Ovary (tissue), 9 donors: ENCODE data around the gene FANCC. TPM values are rescaled to one million over a fixed set of nuclear protein-coding genes. Genes with fewer than 3 reads are reported as not detected.

Source experiments
- DNase-seq, 5 donors: peaks; one replicate each; pipeline ENCODE4 v3.0.0-alpha.2; 2019 to 2020
- H3K27ac ChIP-seq, 2 donors: fragments of 200-600 bp; one replicate each; pipeline versions ENCODE4 v1.5.1 to v1.8.0; 2019 to 2022
- H3K27me3 ChIP-seq: fragments of 200-600 bp; one replicate; pipeline ENCODE4 v1.8.0; 2022
- H3K36me3 ChIP-seq: fragments of 200-600 bp; sonication (generic); one replicate; pipeline ENCODE4 v1.5.1; 2019
- H3K4me1 ChIP-seq: one replicate; pipeline ENCODE4 v1.8.1; 2013; ENCODE audit warnings: mild to moderate bottlenecking, moderate library complexity; ENCODE audit not compliant: insufficient read depth
- H3K4me3 ChIP-seq: fragments of 200-600 bp; sonication (generic); one replicate; pipeline ENCODE4 v1.5.1; 2017
- H3K9me3 ChIP-seq, 2 donors: fragments of 200-600 bp in 1 of 2; sonication (generic) in 1 of 2; one replicate each; pipeline versions ENCODE4 v1.5.1 to v1.8.1; 2013 to 2019; ENCODE audit warnings: mild to moderate bottlenecking in 1 of 2, moderate library complexity in 1 of 2
- EP300 ChIP-seq: sonication (generic); formaldehyde crosslinking; IDR thresholded peaks from one replicate; pipeline ENCODE4 v1.6.1; 2017; ENCODE audit warnings: antibody characterized with exemption
- POLR2A ChIP-seq: fragments of 450-650 bp; IDR thresholded peaks from one replicate; pipeline ENCODE4 v1.6.1; 2017; ENCODE audit warnings: antibody characterized with exemption, mild to moderate bottlenecking, moderate library complexity
- WGBS, 3 donors: extraction: QIAGEN DNeasy Blood & Tissue Kit in 1 of 3; methylation state at CpG; one replicate each; pipeline versions ENCODE4 v1.1.5 to v1.1.7; 2013 to 2017; 5-methylcytosine and 5-hydroxymethylcytosine counted together
- intact Hi-C, 4 donors: fragments of 100-400 bp; cut with DNase I; formaldehyde crosslinking; loops; one replicate each; pipeline versions ENCODE4 v1.11.0 to v1.15.1; 2022 to 2023
- polyA plus RNA-seq, 2 donors: library from polyadenylated mRNA; stranded (reverse); fragments of 200-250 nt in 1 of 2; fragments of 350-450 nt in 1 of 2; fragmentation: Illumina TruSeq in 1 of 2; extraction: RNeasy Lipid Tissue Mini Kit (QIAGEN cat#74804) in 1 of 2; gene quantifications; one replicate each; pipeline ENCODE4 v1.2.3, GENCODE V29; 2013 to 2014
- total RNA-seq, 7 donors: library from RNA; depleted of rRNA in 2 of 7; stranded (reverse); fragments of >200 nt in 2 of 7; fragmentation: NEBNext Ultra II Directional in 3 of 7; extraction: Animal tissue kit (Norgen Biotek cat#: 25700) in 3 of 7; gene quantifications; one replicate each; pipeline versions ENCODE4 v1.1.0 to v1.2.4, GENCODE V29; 2016 to 2023
- TF ChIP-seq, protein P1 (sequence below), 3 donors: fragments of 450-650 bp in 2 of 3; fragments of 200-600 bp in 1 of 3; IDR thresholded peaks; one replicate each; pipeline versions ENCODE4 v1.5.1 to v1.8.0; 2016 to 2022; ENCODE audit warnings: antibody characterized with exemption in 3 of 3, mild to moderate bottlenecking in 1 of 3
- donor health status: DM: no; HTN: no; CAD: no; lungs with moderate emphysema.
- donor health status: DM: no; HTN: no; CAD: no.
- donor health status: Bipolar disorder and iron deficiency.
- donor health status: DM: yes; HTN: yes; CAD: no.
- donor health status: DM: no; HTN: no; CAD: no.
- donor health status: DM: yes; HTN: yes; CAD: no.

Gene FANCC
- total and polyA plus RNA-seq, 9 donors, result 2.9 to 7.5 (median 4.9) TPM

DNA sequence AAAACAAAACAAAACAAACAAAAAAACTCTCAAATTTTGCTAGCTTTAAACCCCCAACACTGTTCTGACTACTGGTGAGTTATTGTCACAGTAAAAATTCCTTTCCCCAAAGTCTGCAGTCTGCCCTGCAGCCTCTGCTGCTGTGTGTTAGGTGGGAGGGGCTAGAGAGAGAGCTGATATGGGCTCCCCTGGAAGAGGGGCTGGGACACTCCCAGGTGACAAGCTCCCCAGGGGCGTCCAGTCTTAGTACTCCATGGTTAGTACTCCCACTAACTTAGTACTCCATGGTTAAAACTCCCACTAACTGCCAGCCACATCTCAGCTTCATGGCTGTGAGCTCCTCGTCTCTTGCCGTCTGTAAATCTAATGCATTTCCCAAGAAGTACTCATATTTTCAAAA lies 191.9 kb downstream of the FANCC start:
- intact Hi-C loops, result loop anchor here in 3 of 4 donors (2.0 to 10.0 kb wide), 5 partner anchors 111 to 445 kb away; no protein-coding TSS in a partner anchor
- TF ChIP-seq EP300 (no peak), POLR2A (no peak)
- TF ChIP-seq, protein P1, sequence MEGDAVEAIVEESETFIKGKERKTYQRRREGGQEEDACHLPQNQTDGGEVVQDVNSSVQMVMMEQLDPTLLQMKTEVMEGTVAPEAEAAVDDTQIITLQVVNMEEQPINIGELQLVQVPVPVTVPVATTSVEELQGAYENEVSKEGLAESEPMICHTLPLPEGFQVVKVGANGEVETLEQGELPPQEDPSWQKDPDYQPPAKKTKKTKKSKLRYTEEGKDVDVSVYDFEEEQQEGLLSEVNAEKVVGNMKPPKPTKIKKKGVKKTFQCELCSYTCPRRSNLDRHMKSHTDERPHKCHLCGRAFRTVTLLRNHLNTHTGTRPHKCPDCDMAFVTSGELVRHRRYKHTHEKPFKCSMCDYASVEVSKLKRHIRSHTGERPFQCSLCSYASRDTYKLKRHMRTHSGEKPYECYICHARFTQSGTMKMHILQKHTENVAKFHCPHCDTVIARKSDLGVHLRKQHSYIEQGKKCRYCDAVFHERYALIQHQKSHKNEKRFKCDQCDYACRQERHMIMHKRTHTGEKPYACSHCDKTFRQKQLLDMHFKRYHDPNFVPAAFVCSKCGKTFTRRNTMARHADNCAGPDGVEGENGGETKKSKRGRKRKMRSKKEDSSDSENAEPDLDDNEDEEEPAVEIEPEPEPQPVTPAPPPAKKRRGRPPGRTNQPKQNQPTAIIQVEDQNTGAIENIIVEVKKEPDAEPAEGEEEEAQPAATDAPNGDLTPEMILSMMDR (IDR thresholded peaks at IDR 0.05), result no peak
- no peaks in the 10 kb centered on the region for H3K4me1 ChIP-seq
- DNase-seq, result no peak
- no peaks in the 10 kb centered on the region for H3K9me3 ChIP-seq
- H3K4me3 ChIP-seq, result no peak overlapping the region
- H3K27me3 ChIP-seq, result no peaks in the 10 kb centered on the region
- 34 to 48% (median 47%) methylated on average over 3 of the region's 3 CpGs for WGBS, 3 donors
- H3K27ac ChIP-seq, result no peak overlapping the region
- H3K36me3 ChIP-seq, result no peaks in the 10 kb centered on the region

DNA sequence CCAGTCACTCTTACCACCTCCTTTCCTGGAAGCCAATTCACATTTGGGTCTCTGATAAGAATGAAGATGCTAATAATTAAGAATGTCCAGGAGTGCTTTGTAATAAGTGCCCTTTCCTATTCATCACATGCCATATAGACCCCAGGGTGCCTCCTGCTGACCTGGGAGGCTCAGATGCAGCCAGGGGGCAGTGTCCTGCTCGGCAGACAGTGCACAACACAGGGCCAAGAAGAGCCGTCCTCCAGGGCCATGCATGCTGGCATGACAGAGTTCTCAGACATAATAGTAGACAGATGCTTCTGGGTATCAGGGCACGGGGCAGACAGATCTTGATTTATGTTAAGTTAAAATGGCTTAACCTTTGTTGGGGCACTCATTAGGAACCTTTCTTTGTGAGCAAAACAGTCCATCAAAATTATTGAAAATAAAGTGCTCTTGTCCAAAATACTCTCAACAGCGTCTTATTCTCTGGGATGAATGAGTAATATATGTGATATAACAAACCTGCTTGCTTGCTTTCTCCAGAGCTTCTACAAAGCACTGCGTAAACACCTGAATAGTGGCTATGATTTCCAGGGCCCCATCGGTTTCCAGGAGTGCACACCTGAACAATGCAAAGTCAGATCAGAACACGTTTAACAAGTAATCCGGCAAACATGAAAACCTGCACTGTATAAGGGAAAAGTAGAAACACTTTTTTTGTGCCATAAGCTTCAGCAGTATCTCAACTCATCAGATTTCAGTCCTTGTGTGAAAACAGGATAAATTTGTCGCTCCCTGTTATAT lies 192.7 kb downstream of the FANCC start:
- WGBS, 3 donors, result 81 to 86% (median 85%) methylated on average over 9 of the region's 9 CpGs
- no peak overlapping the region for H3K4me3 ChIP-seq
- intact Hi-C loops, result loop anchor here in 3 of 4 donors (5.0 to 10.0 kb wide), 3 partner anchors 110 to 442 kb away; no protein-coding TSS in a partner anchor

DNA sequence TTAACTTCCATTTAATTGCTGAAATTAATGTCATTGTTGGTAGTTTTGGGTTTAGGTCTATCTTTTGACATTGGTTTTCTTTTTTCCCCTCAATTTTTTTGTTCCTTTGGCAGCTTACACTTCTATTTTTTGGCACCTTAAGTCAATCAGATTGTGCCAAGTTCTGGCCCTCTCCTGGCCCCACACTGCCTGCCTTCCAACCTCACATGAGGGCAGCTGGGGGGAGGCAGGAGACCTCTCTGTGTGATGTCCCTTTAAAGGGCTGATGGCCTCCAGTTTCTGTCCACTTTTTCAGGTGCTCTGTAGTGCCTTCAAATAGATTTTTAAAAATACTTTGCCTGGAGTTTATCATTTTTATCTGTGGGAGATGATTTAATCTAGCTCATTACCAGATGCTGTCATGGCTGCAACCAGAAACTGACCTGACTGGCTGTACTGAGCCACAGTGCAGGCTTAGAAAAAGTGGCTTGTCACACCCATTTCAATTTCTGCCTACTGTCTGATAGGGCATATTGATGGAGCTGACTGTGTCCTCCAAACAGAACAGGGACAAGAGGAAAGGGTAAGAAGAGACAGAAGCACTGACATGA lies 196.6 kb downstream of the FANCC start:
- no peaks in the 10 kb centered on the region for H3K4me1 ChIP-seq
- intact Hi-C loops, result loop anchor here in 1 of 4 donors (10.0 kb wide), 1 partner anchor 106 kb away; no protein-coding TSS in a partner anchor
- H3K27ac ChIP-seq, result no peak overlapping the region
- H3K27me3 ChIP-seq, result no peaks in the 10 kb centered on the region
- H3K4me3 ChIP-seq, result no peak overlapping the region
- no peaks in the 10 kb centered on the region for H3K36me3 ChIP-seq
- no peak for TF ChIP-seq EP300
- TF ChIP-seq, protein P1 (IDR thresholded peaks at IDR 0.05), result no peak
- TF ChIP-seq POLR2A, result no peak
- no peak for DNase-seq
- no peaks in the 10 kb centered on the region for H3K9me3 ChIP-seq

More for the DNA sequence above, 192.7 kb downstream of the FANCC start:
- DNase-seq, result no peak
- H3K27ac ChIP-seq, result no peak overlapping the region
- no peaks in the 10 kb centered on the region for H3K27me3 ChIP-seq
- TF ChIP-seq EP300, result no peak
- TF ChIP-seq POLR2A, result no peak
- no peaks in the 10 kb centered on the region for H3K36me3 ChIP-seq
- no peaks in the 10 kb centered on the region for H3K4me1 ChIP-seq
- H3K9me3 ChIP-seq, result no peaks in the 10 kb centered on the region

DNA sequence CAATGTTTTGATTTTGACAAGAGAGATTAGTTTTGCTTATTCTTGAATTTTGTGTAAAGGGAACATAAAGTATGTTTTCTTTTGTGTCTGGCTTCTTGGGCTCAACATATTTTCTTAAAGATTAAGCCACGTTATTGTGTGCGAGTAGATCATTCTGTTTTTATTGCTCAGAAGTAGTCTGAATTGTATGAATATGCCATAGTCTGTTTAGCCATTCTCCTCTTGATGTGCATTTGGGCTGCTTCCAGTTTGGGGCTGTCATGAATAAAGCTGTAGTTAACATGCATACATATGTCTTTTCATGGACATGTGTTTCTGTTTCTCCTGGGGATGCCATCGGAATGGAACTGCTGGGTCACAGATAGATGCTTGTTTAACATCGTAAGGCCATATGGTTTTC lies 198.9 kb downstream of the FANCC start:
- intact Hi-C loops, result no loop called here
- no peaks in the 10 kb centered on the region for H3K4me1 ChIP-seq
- TF ChIP-seq POLR2A (no peak), EP300 (no peak)
- TF ChIP-seq, protein P1 (IDR thresholded peaks at IDR 0.05), result no peak
- WGBS, 3 donors, result 66 to 69% (median 68%) methylated on average over 4 of the region's 4 CpGs
- H3K9me3 ChIP-seq, result no peaks in the 10 kb centered on the region
- no peak overlapping the region for H3K27ac ChIP-seq
- H3K27me3 ChIP-seq, result no peaks in the 10 kb centered on the region
- no peaks in the 10 kb centered on the region for H3K36me3 ChIP-seq
- DNase-seq, result no peak
- no peak overlapping the region for H3K4me3 ChIP-seq

DNA sequence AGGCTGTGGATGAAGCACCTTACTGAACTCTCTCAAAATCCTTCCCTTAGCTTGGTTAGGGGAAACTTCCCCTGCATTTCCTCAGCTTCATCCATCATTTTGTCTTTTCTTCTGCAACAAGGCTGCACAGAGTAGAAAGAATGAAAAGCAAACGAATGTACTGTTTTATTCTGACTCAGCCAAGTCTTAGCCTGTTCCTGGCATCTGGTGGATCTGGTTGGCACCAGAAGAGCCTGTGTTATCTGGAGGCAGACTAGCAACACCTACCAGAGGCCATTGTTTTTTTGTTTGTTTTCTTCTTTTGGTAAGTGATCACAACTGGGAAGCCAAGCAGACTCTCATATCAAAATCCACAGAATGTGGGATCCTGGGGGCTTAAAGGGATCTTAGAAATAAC lies 200.7 kb downstream of the FANCC start:
- WGBS, 3 donors, result 23 to 28% (median 26%) methylated on average over 1 of the region's 1 CpG
- intact Hi-C loops, result no loop called here
- TF ChIP-seq EP300 (no peak), POLR2A (no peak)
- TF ChIP-seq, protein P1 (IDR thresholded peaks at IDR 0.05), result no peak
- no peaks in the 10 kb centered on the region for H3K27me3 ChIP-seq
- H3K36me3 ChIP-seq, result no peaks in the 10 kb centered on the region
- H3K4me1 ChIP-seq, result no peaks in the 10 kb centered on the region
- no peak overlapping the region for H3K4me3 ChIP-seq
- no peak for DNase-seq
- H3K27ac ChIP-seq, result no peak overlapping the region
- no peaks in the 10 kb centered on the region for H3K9me3 ChIP-seq
